ENCODE results near the gene PTPN1. TPM values are rescaled to one million over a fixed set of nuclear protein-coding genes. Genes with fewer than 3 reads are reported as not detected.
"Not testable (repeated sequence)": the region's sequence is repeated elsewhere in the genome, so short reads cannot be mapped to it uniquely, and the experiment has no call there.

Gene PTPN1
- total and polyA plus RNA-seq, 5 donors: 20.8 to 37.4 (median 25.6) TPM

- WGBS: 54% methylated on average over 19 of the region's 19 CpGs
- intact Hi-C loops (cut with DNase I): no loop called here
- Histone ChIP-seq H3K27me3 (ENCODE audit: control insufficient read depth, insufficient read depth) (no peaks in the 10 kb centered on the region), H3K27ac (ENCODE audit: low read length) (no peak overlapping the region), H3K9me3 (ENCODE audit: control insufficient read depth, low read length) (no peaks in the 10 kb centered on the region), H3K4me3 (ENCODE audit: low read length) (no peak overlapping the region), H3K4me1 (ENCODE audit: control insufficient read depth, insufficient read depth, low read length) (peaks cover 2% of the 10 kb centered on the region)
- DNase-seq: peak in 1 of 3 donors; percentile 45
- ATAC-seq: peak in 1 of 2 donors; percentile 6
These were observed 84.6 kb downstream of the PTPN1 start for GRCh38 chr20:50594591-50595432.

GRCh38 chr20:50595433-50595895 is 85.3 kb downstream of the PTPN1 start:
- intact Hi-C loops (cut with DNase I): no loop called here

DNA sequence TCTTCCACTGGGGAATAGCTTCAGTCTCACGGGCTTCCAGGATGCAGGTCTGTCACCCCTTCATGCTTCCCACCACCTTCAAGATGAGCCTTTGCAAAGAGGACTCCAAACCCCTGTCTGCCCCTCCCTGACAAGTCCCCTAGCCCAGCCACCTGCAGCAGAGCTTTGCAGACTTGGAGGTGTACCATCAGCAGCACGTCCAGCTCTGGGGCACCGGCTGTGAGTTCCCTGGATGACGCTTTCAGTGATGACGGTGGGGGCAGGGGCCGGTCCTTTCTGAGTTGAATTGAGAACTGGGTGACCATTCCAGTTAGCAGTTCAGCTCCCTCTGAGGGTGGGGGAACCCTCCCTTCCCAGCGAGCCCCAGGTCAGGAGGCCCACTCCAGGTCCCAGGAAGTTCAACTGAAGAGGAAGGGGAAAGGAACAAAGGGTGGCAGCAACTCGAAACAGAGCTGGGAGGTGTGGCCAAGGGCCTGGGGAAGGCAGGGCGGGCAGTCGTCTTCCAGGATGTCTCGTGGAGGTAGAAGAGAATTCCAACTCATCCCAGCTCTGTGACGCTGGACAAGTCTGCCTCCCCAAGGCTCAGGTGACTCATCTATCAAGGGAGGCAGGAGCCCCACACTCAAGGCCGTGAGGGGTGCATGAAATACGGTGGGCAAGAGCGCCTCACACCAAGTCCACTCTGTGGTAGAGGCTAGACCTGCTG is 86.0 kb downstream of the PTPN1 start:
- Histone ChIP-seq H3K4me3 (ENCODE audit: low read length) (no peak overlapping the region), H3K4me1 (ENCODE audit: control insufficient read depth, insufficient read depth, low read length) (peaks cover 2% of the 10 kb centered on the region), H3K27ac (ENCODE audit: low read length) (no peak overlapping the region), H3K27me3 (ENCODE audit: control insufficient read depth, insufficient read depth) (no peaks in the 10 kb centered on the region), H3K9me3 (ENCODE audit: control insufficient read depth, low read length) (no peaks in the 10 kb centered on the region)
- DNase-seq (peak in 1 of 3 donors; percentile 52), ATAC-seq (peak in 1 of 2 donors; percentile 2)
- WGBS: 38% methylated on average over 15 of the region's 15 CpGs
- intact Hi-C loops (cut with DNase I): no loop called here

More at GRCh38 chr20:50595433-50595895, 85.3 kb downstream of the PTPN1 start:
- Histone ChIP-seq H3K27me3 (ENCODE audit: control insufficient read depth, insufficient read depth) (no peaks in the 10 kb centered on the region), H3K4me3 (ENCODE audit: low read length) (no peak overlapping the region), H3K27ac (ENCODE audit: low read length) (no peak overlapping the region), H3K4me1 (ENCODE audit: control insufficient read depth, insufficient read depth, low read length) (peaks cover 2% of the 10 kb centered on the region), H3K9me3 (ENCODE audit: control insufficient read depth, low read length) (no peaks in the 10 kb centered on the region)
- ATAC-seq (no peak), DNase-seq (peak in 1 of 3 donors; percentile 14)
- WGBS: 65% methylated on average over 6 of the region's 6 CpGs

GRCh38 chr20:50596694-50597021 is 86.5 kb downstream of the PTPN1 start:
- Histone ChIP-seq H3K27me3 (ENCODE audit: control insufficient read depth, insufficient read depth) (no peaks in the 10 kb centered on the region), H3K27ac (ENCODE audit: low read length) (no peak overlapping the region), H3K4me3 (ENCODE audit: low read length) (no peak overlapping the region), H3K4me1 (ENCODE audit: control insufficient read depth, insufficient read depth, low read length) (peaks cover 2% of the 10 kb centered on the region), H3K9me3 (ENCODE audit: control insufficient read depth, low read length) (no peaks in the 10 kb centered on the region)
- intact Hi-C loops (cut with DNase I): no loop called here
- ATAC-seq (no peak), DNase-seq (peak in 1 of 3 donors; percentile 43)
- WGBS: 87% methylated on average over 11 of the region's 11 CpGs

DNA sequence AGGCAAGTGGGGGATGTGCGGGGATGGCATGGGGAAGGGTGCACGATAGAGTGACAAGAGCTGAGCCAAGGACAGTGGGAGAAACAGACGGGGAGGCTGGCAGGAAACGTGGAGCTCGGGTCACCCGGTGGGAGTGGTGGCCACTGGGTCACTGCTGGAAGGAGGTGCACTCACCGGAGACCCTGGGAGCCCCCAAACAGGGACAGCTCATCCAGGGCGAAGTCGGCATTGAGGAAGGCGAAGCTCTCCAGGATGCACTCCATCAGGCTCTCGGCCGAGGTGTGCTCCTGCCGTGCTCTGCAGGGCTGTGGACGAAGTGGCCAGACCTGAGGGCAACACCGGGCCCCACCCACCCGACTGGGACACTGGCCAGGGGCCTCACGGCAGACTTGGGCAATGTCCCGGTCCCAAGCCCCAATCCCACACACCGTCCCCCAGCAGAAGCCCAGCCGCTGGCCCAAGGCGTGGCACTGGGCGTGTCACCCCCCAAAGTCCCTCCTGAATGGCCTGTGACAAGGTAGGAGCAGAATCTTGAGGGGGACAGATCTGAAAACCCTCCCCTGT is 87.3 kb downstream of the PTPN1 start:
- WGBS: 75% methylated on average over 22 of the region's 22 CpGs
- DNase-seq: peak in 2 of 3 donors; percentile 44 to 45
- Histone ChIP-seq H3K27ac (ENCODE audit: low read length) (no peak overlapping the region), H3K4me3 (ENCODE audit: low read length) (no peak overlapping the region), H3K4me1 (ENCODE audit: control insufficient read depth, insufficient read depth, low read length) (peaks cover 2% of the 10 kb centered on the region), H3K9me3 (ENCODE audit: control insufficient read depth, low read length) (no peaks in the 10 kb centered on the region), H3K27me3 (ENCODE audit: control insufficient read depth, insufficient read depth) (no peaks in the 10 kb centered on the region)
- no peak for ATAC-seq
- intact Hi-C loops (cut with DNase I): no loop called here

- H3K27me3 ChIP-seq (ENCODE audit: control insufficient read depth, insufficient read depth): no peaks in the 10 kb centered on the region
- WGBS: 75% methylated on average over 7 of the region's 7 CpGs
- H3K27ac ChIP-seq (ENCODE audit: low read length): no peak overlapping the region
- intact Hi-C loops (cut with DNase I): no loop called here
- ATAC-seq: no peak
- peaks cover under 1% of the 10 kb centered on the region for H3K4me1 ChIP-seq (ENCODE audit: control insufficient read depth, insufficient read depth, low read length)
- H3K9me3 ChIP-seq (ENCODE audit: control insufficient read depth, low read length): no peaks in the 10 kb centered on the region
- DNase-seq: peak in 1 of 3 donors; percentile 35
- H3K4me3 ChIP-seq (ENCODE audit: low read length): no peak overlapping the region
These were observed 87.9 kb downstream of the PTPN1 start for GRCh38 chr20:50598074-50598473.

GRCh38 chr20:50598768-50599167 is 88.6 kb downstream of the PTPN1 start:
- H3K4me3 ChIP-seq (ENCODE audit: low read length); intact Hi-C loops (cut with DNase I); ATAC-seq; DNase-seq; H3K4me1 ChIP-seq (ENCODE audit: control insufficient read depth, insufficient read depth, low read length); H3K27ac ChIP-seq (ENCODE audit: low read length); H3K27me3 ChIP-seq (ENCODE audit: control insufficient read depth, insufficient read depth); H3K9me3 ChIP-seq (ENCODE audit: control insufficient read depth, low read length): not testable (repeated sequence)
- 98% methylated on average over 5 of the region's 5 CpGs for WGBS

DNA sequence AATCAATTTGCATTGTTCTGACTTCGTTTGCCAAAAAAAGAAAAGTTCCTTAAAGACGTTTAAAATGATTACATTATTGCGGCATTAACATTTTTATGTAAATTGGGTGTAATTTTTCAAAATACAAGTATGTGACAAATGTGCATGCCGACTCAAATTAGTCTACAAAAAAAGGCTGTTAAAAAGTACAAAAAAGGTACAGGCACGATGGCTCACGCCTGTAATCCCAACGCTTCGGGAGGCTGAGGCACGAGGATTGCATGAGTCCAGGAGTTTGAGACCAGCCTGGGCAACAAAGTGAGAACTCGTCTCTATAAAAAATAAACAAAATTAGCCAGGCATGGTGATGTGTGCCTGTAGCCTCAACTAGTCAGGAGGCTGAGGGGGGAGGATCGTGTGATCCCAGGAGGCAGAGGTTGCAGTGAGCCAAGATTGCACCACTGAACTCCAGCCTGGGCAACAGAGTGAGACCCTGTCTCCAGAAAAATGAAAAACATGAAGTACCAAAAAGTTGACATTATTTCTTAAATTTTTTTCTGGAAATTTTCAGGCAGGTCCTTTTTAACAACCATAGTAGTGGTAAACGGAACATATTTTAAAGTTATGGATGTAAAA is 90.2 kb downstream of the PTPN1 start:
- DNase-seq (peak in 1 of 3 donors; percentile 2), ATAC-seq (no peak)
- H3K4me1 ChIP-seq (ENCODE audit: control insufficient read depth, insufficient read depth, low read length): no peaks in the 10 kb centered on the region
- no peaks in the 10 kb centered on the region for H3K27me3 ChIP-seq (ENCODE audit: control insufficient read depth, insufficient read depth)
- H3K27ac ChIP-seq (ENCODE audit: low read length): no peak overlapping the region
- 81% methylated on average over 12 of the region's 12 CpGs for WGBS
- H3K9me3 ChIP-seq (ENCODE audit: control insufficient read depth, low read length): no peaks in the 10 kb centered on the region
- H3K4me3 ChIP-seq (ENCODE audit: low read length): no peak overlapping the region
- intact Hi-C loops (cut with DNase I): no loop called here

- DNase-seq: peak in 2 of 3 donors; percentile 42 to 54
- no peak overlapping the region for H3K27ac ChIP-seq (ENCODE audit: low read length)
- no peaks in the 10 kb centered on the region for H3K27me3 ChIP-seq (ENCODE audit: control insufficient read depth, insufficient read depth)
- peak in 1 of 2 donors; percentile 25 for ATAC-seq
- no peaks in the 10 kb centered on the region for H3K9me3 ChIP-seq (ENCODE audit: control insufficient read depth, low read length)
- H3K4me1 ChIP-seq (ENCODE audit: control insufficient read depth, insufficient read depth, low read length): no peaks in the 10 kb centered on the region
- intact Hi-C loops (cut with DNase I): no loop called here
- 88% methylated on average over 33 of the region's 33 CpGs for WGBS
- H3K4me3 ChIP-seq (ENCODE audit: low read length): no peak overlapping the region
These were observed 91.6 kb downstream of the PTPN1 start for GRCh38 chr20:50601511-50602431.
